Endothelial cell of umbilical vein (primary cell): ENCODE results near the gene GNG2. TPM values are rescaled to one million over a fixed set of nuclear protein-coding genes. Genes with fewer than 3 reads are reported as not detected.

Experiments used
- BruUV-seq: library from RNA; stranded (reverse); fragments of 400-500 nt; replicated peaks from 2 replicates; lab custom pipeline; 2021; lab: Mats Ljungman, UMichigan
- CTCF ChIA-PET: fragments of 300-600, 350-600 bp; sonication (Branson Sonifier 250); formaldehyde crosslinking; loops from one replicate; lab custom pipeline; 2021; ENCODE audit warnings: antibody characterized with exemption, inconsistent platforms; lab: Charles Lee
- POLR2A ChIA-PET: fragments of 300-600, 350-600 bp; sonication (Branson Sonifier 250); formaldehyde crosslinking; loops from one replicate; lab custom pipeline; 2021; ENCODE audit warnings: antibody characterized with exemption, inconsistent platforms; lab: Charles Lee
- DNase-seq: peaks from one replicate; pipeline ENCODE4 v3.0.0-alpha.2; 2011; ENCODE audit warnings: low read depth, low spot score
- FAIRE-seq: peaks from 2 replicates; lab custom pipeline; 2011; peaks lifted over from hg19 to GRCh38; lab: Jason Lieb, UNC
- H2AFZ ChIP-seq: 2 replicates; pipeline ENCODE4 v1.6.0; 2012; ENCODE audit warnings: low read depth, low read length, control low read depth, inconsistent platforms
- H3K27ac ChIP-seq: 2 replicates; pipeline ENCODE4 v1.5.1; 2011; ENCODE audit warnings: low read depth, mild to moderate bottlenecking, control low read depth, low read length, moderate library complexity; ENCODE audit not compliant: insufficient read depth
- H3K27me3 ChIP-seq, 2 experiments: 2 replicates each; pipeline versions ENCODE4 v1.6.0 to v1.6.1; 2011; ENCODE audit warnings: low read length in 2 of 2, mixed read lengths in 1 of 2; ENCODE audit not compliant: control insufficient read depth in 2 of 2, insufficient read depth in 2 of 2
- H3K36me3 ChIP-seq, 2 experiments: 2 replicates in 1 of 2; 3 replicates in 1 of 2; pipeline ENCODE4 v1.5.1; 2011; ENCODE audit warnings: low read length in 2 of 2, mild to moderate bottlenecking in 1 of 2, moderate library complexity in 1 of 2; ENCODE audit not compliant: control insufficient read depth in 2 of 2, insufficient read depth in 2 of 2; ENCODE audit errors: extremely low read depth in 1 of 2
- H3K4me1 ChIP-seq: 3 replicates; pipeline ENCODE4 v1.5.1; 2011; ENCODE audit warnings: mild to moderate bottlenecking, low read length; ENCODE audit not compliant: control insufficient read depth, insufficient read depth; ENCODE audit errors: extremely low read depth
- H3K4me2 ChIP-seq: 2 replicates; pipeline ENCODE4 v1.6.1; 2011; ENCODE audit warnings: low read length, control low read depth, mixed read lengths; ENCODE audit not compliant: insufficient read depth
- H3K4me3 ChIP-seq, 3 experiments: fragments of 200-600 bp in 1 of 3; sonication (generic), shearing (Covaris generic) in 1 of 3; replicated peaks in 1 of 3; 2 replicates each; pipeline ENCODE4 v1.5.1; 2011 to 2016; ENCODE audit warnings: control low read depth in 3 of 3, low read length in 3 of 3, mild to moderate bottlenecking in 2 of 3, inconsistent platforms in 1 of 3, low read depth in 1 of 3, moderate library complexity in 1 of 3; ENCODE audit not compliant: insufficient read depth in 1 of 3
- H3K79me2 ChIP-seq: 2 replicates; pipeline ENCODE4 v1.6.0; 2012; ENCODE audit warnings: low read length, inconsistent platforms; ENCODE audit not compliant: control insufficient read depth, insufficient read depth
- H3K9ac ChIP-seq: replicated peaks from 2 replicates; pipeline ENCODE3; 2011; ENCODE audit warnings: low read length, control low read depth; ENCODE audit not compliant: insufficient read depth; ENCODE audit errors: extremely low read depth
- H3K9me1 ChIP-seq: replicated peaks from 3 replicates; pipeline ENCODE4 v1.6.0; 2011; ENCODE audit warnings: mild to moderate bottlenecking, low read length; ENCODE audit not compliant: control insufficient read depth, insufficient read depth; ENCODE audit errors: extremely low read depth
- H3K9me3 ChIP-seq: replicated peaks from 2 replicates; pipeline ENCODE4 v1.5.1; 2012; ENCODE audit warnings: low read length, inconsistent platforms; ENCODE audit not compliant: control insufficient read depth, insufficient read depth
- H4K20me1 ChIP-seq: replicated peaks from 2 replicates; pipeline ENCODE3; 2011; ENCODE audit warnings: mild to moderate bottlenecking, low read length; ENCODE audit not compliant: control insufficient read depth, insufficient read depth; ENCODE audit errors: extremely low read depth
- CTCF ChIP-seq, 2 donors: IDR thresholded peaks; 1 replicate in 1 of 2; 2 replicates in 1 of 2; pipeline ENCODE4 v1.5.1; 2011; ENCODE audit warnings: low read length in 2 of 2, mild to moderate bottlenecking in 2 of 2, moderate library complexity in 2 of 2, control low read depth in 1 of 2, inconsistent platforms in 1 of 2, low read depth in 1 of 2; ENCODE audit not compliant: insufficient read depth in 1 of 2; ENCODE audit errors: extremely low read depth in 1 of 2
- EZH2 ChIP-seq: IDR thresholded peaks from 2 replicates; pipeline ENCODE4 v1.6.1; 2012; ENCODE audit warnings: borderline replicate concordance, low read depth, mild to moderate bottlenecking, moderate library complexity, low read length, inconsistent platforms; ENCODE audit not compliant: severe bottlenecking
- GATA2 ChIP-seq: IDR thresholded peaks from 2 replicates; pipeline ENCODE4 v1.7.0; 2011; ENCODE audit warnings: low read depth, mild to moderate bottlenecking, moderate library complexity, mixed read lengths, low read length; ENCODE audit not compliant: insufficient read length, insufficient read depth
- JUN ChIP-seq: IDR thresholded peaks from 2 replicates; pipeline ENCODE4 v1.6.1; 2011; ENCODE audit warnings: borderline replicate concordance, low read depth; ENCODE audit not compliant: insufficient read length, insufficient read depth
- MAX ChIP-seq: IDR thresholded peaks from 2 replicates; pipeline ENCODE4 v1.6.1; 2011; ENCODE audit not compliant: insufficient read depth, insufficient read length
- MYC ChIP-seq: IDR thresholded peaks from one replicate; pipeline ENCODE4 v1.6.1; 2011; ENCODE audit warnings: mild to moderate bottlenecking, low read depth, low read length
- POLR2AphosphoS5 ChIP-seq: IDR thresholded peaks from 2 replicates; pipeline ENCODE4 v1.6.1; 2012; ENCODE audit warnings: low read depth, mild to moderate bottlenecking, control low read depth, low read length, moderate library complexity; ENCODE audit not compliant: insufficient read depth
- dilution Hi-C: fragments of 300-500 bp; cut with MboI; formaldehyde crosslinking; loops from one replicate; pipeline ENCODE4 v1.15.0; 2019; ENCODE audit warnings: low sequenced_read_pairs; ENCODE audit not compliant: extremely low pct_ligation_motif_present
- intact Hi-C: fragments of 100-400 bp; cut with micrococcal nuclease; formaldehyde crosslinking; loops from one replicate; pipeline ENCODE4 v1.10.0; 2022
- polyA plus RNA-seq, 4 experiments: library from polyadenylated mRNA; depleted of rRNA in 3 of 4; stranded (reverse) in 3 of 4; unstranded in 1 of 4; fragments of >200 nt; gene quantifications; 2 replicates each; pipeline versions ENCODE4 v1.2.1 to v1.2.3, GENCODE V29; 2011 to 2012; ENCODE audit warnings: missing spikeins in 1 of 4
- total RNA-seq: library from RNA; stranded (reverse); gene quantifications from 2 replicates; pipeline ENCODE4 v1.2.3, GENCODE V29; 2021

Gene GNG2
- total and polyA plus RNA-seq, 2 donors (not counting 3 experiments of a cell fraction or from before 2014, with no cell fraction given), result not detected

- Histone ChIP-seq H3K9ac (no peak overlapping the region), H3K27ac (no peak overlapping the region), H3K9me3 (no peaks in the 10 kb centered on the region), H3K4me3 (no peak overlapping the region), H3K79me2 (no peaks in the 10 kb centered on the region), H3K9me1 (no peaks in the 10 kb centered on the region), H3K27me3 (peaks cover 2 to 9% of the 10 kb centered on the region in 2 experiments), H4K20me1 (no peaks in the 10 kb centered on the region), H2AFZ (no peak overlapping the region), H3K4me2 (no peak overlapping the region), H3K4me1 (no peaks in the 10 kb centered on the region), H3K36me3 (no peaks in the 10 kb centered on the region)
- TF ChIP-seq CTCF (IDR thresholded peaks at IDR 0.05; ENCODE audit: extremely low read depth in 1 of 2, insufficient read depth in 1 of 2, low read depth in 1 of 2, low read length in 2 of 2), result no peak
- TF ChIP-seq POLR2AphosphoS5, result no peak
- no peak for TF ChIP-seq MYC
- no peak for TF ChIP-seq GATA2
- TF ChIP-seq MAX, result no peak
- TF ChIP-seq EZH2, result no peak
- TF ChIP-seq JUN, result no peak
- no TSS peak for BruUV-seq
- POLR2A ChIA-PET, result no interaction called here
- CTCF ChIA-PET, result interaction anchor here (1.2 kb wide), 1 partner anchor 167 kb away, joined by 4 read pairs; no protein-coding TSS in a partner anchor
- dilution Hi-C loops (no loop called here), intact Hi-C loops (no loop called here)
- no peak for FAIRE-seq
- DNase-seq, result no peak
These were observed 48.7 kb upstream of the GNG2 start for GRCh38 chr14:51811706-51812105.
